BE2C (cell line): ENCODE data around the gene LRRC42.

Source experiments
- DNase-seq: peaks from one replicate; pipeline ENCODE4 v3.0.0-alpha.2; 2020
- H3K27me3 ChIP-seq: fragments of 250-450 bp; sonication (Bioruptor Pico); 2 replicates; pipeline ENCODE4 v1.5.1; 2020; ENCODE audit warnings: mild to moderate bottlenecking
- H3K36me3 ChIP-seq: fragments of 250-450 bp; sonication (Bioruptor Pico); 2 replicates; pipeline ENCODE4 v1.5.1; 2020; ENCODE audit warnings: mild to moderate bottlenecking
- H3K4me1 ChIP-seq: fragments of 250-450 bp; sonication (Bioruptor Pico); 2 replicates; pipeline ENCODE4 v1.5.1; 2020
- H3K4me3 ChIP-seq: 2 replicates; pipeline ENCODE4 v1.5.1; 2011; ENCODE audit warnings: low read depth, low read length
- H3K9me3 ChIP-seq: fragments of 250-450 bp; sonication (Bioruptor Pico); 2 replicates; pipeline ENCODE4 v1.5.1; 2020
- TF ChIP-seq, protein P1 (sequence below): IDR thresholded peaks from 2 replicates; pipeline ENCODE4 v1.5.1; 2012; ENCODE audit warnings: mild to moderate bottlenecking, low read depth, low read length

Gene LRRC42

DNA sequence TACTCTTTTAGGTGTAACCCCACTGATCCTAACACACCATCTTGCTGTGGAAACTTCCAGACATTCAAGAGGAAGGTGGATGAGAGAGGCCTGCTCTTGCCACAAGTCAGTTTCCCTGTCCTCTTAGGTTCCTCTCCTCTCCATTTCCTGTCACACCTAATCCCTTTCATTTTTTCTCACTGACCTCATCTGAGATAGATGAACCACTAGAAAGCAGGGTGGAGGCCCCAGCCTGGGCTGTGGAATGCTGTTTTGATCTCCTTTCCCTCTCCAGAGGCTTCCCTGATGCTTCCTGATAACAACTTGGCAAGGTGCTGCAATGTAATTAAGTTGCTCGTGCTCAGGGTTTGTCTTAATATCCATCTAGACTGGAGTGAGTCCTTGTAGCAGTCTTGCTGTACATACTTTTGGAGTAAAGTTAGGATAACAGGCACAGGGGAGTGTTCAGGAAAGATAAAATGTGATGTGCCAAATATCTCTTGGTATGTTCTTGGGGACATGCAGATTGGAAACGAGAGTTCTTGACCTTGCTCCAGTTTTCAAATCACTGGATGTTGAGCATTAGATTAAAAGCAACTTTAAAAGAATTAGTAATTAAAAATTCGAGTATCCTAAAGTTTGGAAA lies 11.2 kb downstream of the LRRC42 start:
- Histone ChIP-seq H3K9me3 (no peaks in the 10 kb centered on the region), H3K4me1 (no peaks in the 10 kb centered on the region), H3K36me3 (no peaks in the 10 kb centered on the region), H3K4me3 (no peak overlapping the region), H3K27me3 (no peaks in the 10 kb centered on the region)
- TF ChIP-seq, protein P1, sequence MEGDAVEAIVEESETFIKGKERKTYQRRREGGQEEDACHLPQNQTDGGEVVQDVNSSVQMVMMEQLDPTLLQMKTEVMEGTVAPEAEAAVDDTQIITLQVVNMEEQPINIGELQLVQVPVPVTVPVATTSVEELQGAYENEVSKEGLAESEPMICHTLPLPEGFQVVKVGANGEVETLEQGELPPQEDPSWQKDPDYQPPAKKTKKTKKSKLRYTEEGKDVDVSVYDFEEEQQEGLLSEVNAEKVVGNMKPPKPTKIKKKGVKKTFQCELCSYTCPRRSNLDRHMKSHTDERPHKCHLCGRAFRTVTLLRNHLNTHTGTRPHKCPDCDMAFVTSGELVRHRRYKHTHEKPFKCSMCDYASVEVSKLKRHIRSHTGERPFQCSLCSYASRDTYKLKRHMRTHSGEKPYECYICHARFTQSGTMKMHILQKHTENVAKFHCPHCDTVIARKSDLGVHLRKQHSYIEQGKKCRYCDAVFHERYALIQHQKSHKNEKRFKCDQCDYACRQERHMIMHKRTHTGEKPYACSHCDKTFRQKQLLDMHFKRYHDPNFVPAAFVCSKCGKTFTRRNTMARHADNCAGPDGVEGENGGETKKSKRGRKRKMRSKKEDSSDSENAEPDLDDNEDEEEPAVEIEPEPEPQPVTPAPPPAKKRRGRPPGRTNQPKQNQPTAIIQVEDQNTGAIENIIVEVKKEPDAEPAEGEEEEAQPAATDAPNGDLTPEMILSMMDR: no peak
- no peak for DNase-seq

DNA sequence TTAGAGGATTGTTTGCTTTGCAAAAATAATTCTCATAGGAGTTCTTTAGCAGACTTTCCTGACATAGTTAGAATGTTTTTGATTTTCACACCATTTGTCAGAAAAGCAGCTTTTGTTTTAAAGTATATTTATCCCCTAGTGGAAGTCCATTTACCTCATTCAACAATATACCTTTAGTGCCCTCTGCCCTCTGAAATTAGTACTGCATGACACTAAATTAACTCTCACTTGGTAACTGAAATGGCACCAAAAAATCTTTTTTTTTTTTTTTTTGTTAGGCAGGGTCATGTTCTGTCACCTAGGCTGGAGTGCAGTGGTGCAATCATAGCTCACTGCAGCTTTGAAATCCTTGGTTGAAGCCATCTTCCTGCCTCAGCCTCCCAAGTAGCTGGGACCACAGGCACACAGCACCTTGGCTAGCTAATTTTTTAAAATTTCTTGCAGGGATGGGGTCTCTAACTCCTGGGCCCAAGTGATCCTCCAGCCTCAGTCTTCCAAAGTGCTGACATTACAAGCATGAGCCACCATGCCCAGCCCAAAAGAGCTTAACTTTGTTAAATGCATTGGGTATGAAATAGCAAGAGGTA lies 13.6 kb downstream of the LRRC42 start:
- no peaks in the 10 kb centered on the region for H3K36me3 ChIP-seq
- TF ChIP-seq, protein P1: peak; percentile 52

DNA sequence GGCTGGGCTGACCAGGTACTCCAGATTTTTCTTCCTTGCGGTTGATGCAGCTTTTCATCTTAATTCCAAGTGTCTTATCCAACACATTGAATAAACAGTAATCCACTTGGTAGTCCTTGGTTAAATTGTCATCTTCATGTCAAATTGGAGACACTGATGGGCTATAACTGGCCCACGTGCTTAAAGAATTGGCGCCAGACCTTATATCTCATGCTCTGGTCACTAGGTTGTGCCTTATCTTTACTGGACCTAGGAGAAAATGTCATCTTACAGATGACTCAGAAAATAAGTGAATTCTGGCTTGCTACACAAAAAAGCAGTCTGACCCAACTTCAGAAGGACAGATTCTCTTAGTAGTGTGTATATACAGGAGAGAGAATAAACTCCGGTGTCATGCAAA lies 16.2 kb downstream of the LRRC42 start:
- TF ChIP-seq, protein P1: no peak
- H3K36me3 ChIP-seq: no peaks in the 10 kb centered on the region
- DNase-seq: no peak
- H3K9me3 ChIP-seq: no peaks in the 10 kb centered on the region
- no peaks in the 10 kb centered on the region for H3K27me3 ChIP-seq
- no peaks in the 10 kb centered on the region for H3K4me1 ChIP-seq
- H3K4me3 ChIP-seq: no peak overlapping the region

More for the DNA sequence above, 13.6 kb downstream of the LRRC42 start:
- DNase-seq: no peak
- H3K27me3 ChIP-seq: no peaks in the 10 kb centered on the region
- H3K4me1 ChIP-seq: no peaks in the 10 kb centered on the region
- no peak overlapping the region for H3K4me3 ChIP-seq
- no peaks in the 10 kb centered on the region for H3K9me3 ChIP-seq

DNA sequence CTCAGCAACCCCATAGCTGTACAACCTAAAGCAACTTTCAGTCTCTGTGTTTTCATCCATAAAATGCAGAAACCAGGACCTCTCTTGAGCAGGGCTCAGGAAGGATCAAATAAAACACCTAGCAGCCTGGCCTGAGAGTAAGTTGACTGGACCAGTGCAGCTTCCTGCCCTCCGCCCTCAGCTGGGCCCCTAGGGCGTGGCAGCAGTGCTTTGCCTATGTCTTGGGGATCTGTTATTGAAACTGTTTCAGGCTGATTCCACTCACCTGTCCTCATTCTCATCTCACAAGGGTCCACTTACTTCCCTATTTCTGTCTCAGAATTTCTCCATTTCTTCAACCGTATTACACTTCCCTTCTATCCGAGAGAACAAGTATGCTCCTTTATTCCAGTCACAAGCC lies 17.3 kb downstream of the LRRC42 start:
- Histone ChIP-seq H3K4me3 (no peak overlapping the region), H3K36me3 (no peaks in the 10 kb centered on the region), H3K4me1 (no peaks in the 10 kb centered on the region), H3K27me3 (no peaks in the 10 kb centered on the region), H3K9me3 (no peaks in the 10 kb centered on the region)
- no peak for DNase-seq
- TF ChIP-seq, protein P1: no peak

DNA sequence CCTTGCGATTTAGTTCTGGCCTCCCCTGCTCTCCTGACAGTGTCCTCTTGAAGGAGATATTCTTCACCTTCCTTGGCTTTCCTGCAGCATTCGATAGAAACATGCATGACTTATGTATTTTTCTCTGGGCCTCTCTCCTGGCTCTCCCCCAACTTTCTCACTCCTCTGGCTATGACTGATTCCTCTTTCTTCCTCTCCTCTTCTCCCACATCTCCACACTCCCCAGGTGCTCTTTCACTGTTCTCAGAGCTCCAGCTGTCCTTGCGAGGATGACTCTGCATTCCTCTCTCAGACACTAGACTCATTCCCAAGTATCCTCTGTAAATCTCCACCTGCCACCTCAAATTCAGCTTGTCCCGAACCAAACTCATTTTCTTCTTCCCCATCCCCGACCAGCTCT lies 18.0 kb downstream of the LRRC42 start:
- Histone ChIP-seq H3K4me3 (no peak overlapping the region), H3K27me3 (no peaks in the 10 kb centered on the region), H3K4me1 (no peaks in the 10 kb centered on the region), H3K9me3 (no peaks in the 10 kb centered on the region), H3K36me3 (no peaks in the 10 kb centered on the region)
- DNase-seq: no peak
- TF ChIP-seq, protein P1: no peak

DNA sequence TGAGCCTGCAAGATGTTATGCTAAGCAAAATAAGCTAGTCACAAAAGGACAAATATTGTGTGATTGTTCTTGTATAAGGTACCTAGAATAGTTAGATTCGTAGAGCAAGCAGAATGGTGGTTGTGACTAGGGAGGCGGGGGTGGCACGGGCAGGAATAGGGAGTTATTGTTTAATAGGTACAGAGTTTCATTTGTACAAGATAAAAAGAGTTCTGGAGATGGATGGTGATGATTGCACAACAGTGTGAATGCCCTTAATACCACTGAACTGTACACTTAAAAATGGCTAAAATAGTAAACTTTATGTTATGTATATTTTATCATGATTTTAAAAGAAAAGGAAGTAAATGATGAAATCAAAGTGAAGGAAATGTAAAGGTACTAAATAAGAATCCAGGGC lies 20.6 kb downstream of the LRRC42 start:
- no peaks in the 10 kb centered on the region for H3K4me1 ChIP-seq
- DNase-seq: no peak
- no peaks in the 10 kb centered on the region for H3K9me3 ChIP-seq
- H3K4me3 ChIP-seq: no peak overlapping the region
- H3K36me3 ChIP-seq: no peaks in the 10 kb centered on the region
- TF ChIP-seq, protein P1: no peak
- H3K27me3 ChIP-seq: no peaks in the 10 kb centered on the region
